HG03354 (cell line): ENCODE results near the gene SERGEF.
"Not testable (repeated sequence)": the region's sequence is repeated elsewhere in the genome, so short reads cannot be mapped to it uniquely, and the experiment has no call there.

Experiments
- ATAC-seq: cut with Tn5 transposase; IDR thresholded peaks from one replicate; pipeline ENCODE4 v1.9.1; 2021; ENCODE audit warnings: mild to moderate bottlenecking; ENCODE audit not compliant: unreplicated experiment, poor library complexity, severe bottlenecking

SERGEF gene

GRCh38 chr11:17877886-17878285 is 135.0 kb downstream of the SERGEF start:
- no peak for ATAC-seq

DNA sequence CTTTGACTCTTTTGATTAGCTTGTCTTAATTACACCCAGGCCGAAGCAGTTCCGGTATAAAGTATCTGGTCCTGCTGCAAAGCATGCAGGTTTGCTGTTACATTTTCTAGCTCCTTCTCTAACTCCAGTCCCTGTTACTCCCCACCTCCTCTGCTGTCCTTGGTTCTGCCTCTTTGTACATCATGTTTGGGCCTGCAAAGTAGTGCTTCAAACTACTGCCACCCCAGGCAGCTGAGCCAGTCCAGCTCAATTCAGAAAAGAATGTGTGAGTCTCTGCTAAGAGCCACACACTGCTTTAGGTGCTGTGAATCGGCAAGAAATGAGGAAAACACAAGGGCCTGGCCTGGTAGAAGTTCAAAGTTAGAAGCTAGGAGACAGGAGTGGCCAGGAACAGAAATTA is 136.0 kb downstream of the SERGEF start:
- no peak for ATAC-seq

DNA sequence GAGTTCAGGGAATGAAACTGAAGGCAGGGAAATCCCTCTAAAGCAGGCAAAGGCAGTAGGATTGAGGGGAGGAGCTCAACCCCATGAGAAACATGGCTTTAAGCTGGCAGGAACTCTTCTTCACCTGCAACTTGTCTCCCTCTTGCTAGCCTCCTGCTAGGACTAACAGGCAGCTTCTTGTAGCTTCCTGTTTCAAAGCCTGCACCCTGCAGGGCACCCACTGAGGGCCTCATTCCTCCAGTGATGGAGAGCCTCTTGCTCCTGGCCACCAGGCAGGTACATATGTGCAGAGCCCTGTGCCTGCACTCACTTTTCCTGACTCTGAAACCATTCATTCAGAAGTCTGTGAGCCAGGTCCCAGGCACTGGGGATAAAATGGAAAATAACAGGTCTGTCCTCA is 137.0 kb downstream of the SERGEF start:
- no peak for ATAC-seq

- no peak for ATAC-seq
Measured at GRCh38 chr11:17873586-17873985, 139.3 kb downstream of the SERGEF start.

DNA sequence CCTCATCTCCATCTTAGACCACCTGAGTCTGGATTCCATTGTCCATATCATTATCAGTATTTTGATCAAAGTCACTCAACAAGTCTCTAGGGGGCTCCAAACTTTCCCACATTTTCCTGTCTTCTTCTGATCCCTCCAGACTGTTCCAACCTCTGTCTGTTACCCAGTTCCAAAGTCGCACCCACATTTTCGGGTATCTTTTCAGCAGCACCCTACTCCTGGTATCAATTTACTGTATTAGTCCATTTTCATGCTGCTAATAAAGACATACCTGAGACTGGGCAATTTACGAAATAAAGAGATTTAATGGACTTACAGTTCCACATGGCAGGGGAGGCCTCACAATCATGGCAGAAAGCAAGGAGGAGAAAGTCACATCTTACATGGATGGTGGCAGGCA is 144.4 kb downstream of the SERGEF start:
- ATAC-seq: not testable (repeated sequence)

DNA sequence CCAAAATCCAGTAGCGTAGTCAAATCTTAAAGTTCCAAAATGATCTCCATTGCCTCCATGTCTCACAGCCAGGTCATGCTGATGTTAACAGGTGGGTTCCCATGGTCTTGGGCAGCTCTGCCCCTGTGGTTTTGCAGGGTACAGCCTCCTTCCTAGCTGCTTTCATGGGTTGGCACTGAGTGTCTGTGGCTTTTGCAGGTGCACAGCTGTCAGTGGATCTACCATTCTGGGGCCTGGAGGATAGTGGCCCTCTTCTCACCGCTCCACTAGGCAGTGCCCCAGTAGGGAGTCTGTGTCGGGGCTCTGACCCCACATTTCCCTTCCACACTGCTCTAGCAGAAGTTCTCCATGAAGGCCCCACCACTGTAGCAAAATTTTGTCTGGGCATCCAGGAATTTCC is 145.5 kb downstream of the SERGEF start:
- ATAC-seq: no peak

DNA sequence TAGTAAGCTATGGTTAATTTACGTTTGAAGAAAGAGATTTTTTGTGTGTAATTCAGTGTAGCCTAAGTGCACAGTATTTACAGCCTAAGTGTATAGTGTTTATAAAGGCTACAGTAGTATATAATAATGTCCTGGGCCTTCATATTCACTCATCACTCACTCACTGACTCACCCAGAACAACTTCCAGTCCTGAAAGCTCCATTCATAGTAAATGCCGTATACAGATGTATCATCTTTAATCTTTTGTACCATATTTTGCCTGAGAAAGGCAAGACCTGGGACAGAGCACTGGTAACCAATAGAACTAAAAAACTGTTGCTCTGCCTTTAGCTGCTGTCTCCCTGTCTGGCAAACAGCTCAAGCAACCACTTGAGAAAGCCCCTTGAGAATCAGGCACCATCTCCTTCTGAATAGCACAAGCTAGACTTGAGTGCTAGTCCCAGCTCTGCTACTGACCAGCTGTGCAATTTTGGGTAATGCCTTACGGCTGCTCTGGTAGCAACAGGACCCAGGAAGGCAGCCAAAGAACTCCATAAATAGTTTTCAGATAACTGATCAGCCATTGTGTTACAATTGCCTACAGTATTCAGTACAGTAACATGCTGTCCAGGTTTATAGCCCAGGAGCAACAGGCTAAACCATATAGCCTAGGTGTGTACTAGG is 146.9 kb downstream of the SERGEF start:
- no peak for ATAC-seq

DNA sequence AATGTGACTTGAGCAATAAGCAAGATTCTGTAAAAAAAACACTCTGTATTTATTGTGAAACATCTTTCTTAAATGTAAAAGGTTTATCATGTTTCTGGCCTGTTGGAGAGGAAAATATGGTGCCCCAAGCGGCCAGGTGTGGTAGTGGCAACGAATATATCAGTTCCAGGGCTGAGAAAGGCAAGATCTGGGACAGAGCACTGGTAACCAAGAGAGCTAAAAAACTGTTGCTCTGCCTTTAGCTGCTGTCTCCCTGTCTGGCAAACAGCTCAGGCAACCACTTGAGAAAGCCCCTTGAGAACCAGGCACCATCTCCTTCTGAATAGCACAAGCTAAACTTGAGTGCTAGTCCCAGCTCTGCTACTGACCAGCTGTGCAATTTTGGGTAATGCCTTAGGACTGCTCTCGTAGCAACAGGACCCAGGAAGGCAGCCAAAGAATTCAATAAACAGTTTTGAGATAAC is 148.3 kb downstream of the SERGEF start:
- ATAC-seq: no peak

DNA sequence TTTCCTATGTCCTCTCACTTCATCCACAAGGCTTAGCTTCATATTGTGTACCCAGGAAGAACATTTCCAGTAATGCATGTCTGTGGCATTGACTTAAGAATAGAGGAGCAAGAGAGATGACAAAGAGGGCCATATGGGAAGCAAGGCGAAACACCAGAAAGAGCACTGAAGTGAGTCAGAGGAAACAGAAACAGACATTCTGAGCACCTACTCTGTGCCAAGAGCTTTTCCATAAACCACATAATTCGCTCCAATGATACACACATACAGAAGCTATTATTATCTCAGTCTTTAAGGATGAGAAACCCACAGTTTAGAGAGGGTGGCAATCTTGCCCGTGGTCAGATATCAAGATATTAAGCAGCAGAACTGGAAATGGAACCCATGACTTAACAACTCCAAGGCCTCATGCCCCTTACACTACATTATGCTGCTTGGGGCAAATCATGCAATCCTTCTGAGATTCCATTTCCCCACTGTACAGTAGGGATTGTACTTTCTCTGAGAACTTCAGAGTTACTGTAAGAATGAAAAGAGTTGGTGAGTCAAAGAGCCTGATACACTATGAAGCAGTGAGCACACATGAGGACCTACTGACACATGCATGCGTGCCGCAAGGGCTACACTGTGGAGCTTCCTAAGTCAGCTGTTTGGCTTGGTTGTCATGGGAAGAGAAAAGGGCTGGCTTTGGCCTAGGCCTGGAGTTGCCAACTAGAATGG is 151.7 kb downstream of the SERGEF start:
- no peak for ATAC-seq

DNA sequence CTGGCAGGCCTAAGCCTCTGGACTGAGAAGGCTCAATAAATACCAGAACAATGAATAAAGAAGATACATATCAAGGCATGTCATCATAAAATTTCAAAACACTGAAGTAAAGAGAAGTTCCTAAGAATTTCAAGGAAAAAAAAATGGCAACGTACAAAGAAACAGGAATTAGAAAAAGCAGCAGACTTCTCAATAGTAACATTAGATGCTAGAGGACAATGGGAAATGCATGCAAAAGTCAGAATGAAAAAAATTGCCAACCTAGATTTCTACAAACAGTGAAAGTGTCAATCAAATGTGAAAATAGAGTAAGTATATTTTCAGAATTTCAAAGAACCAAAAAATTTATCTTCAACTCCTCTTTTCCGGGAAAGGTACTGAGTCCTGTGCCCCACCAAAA is 153.3 kb downstream of the SERGEF start:
- ATAC-seq: no peak

GRCh38 chr11:17855531-17856290 is 157.1 kb downstream of the SERGEF start:
- ATAC-seq: no peak

DNA sequence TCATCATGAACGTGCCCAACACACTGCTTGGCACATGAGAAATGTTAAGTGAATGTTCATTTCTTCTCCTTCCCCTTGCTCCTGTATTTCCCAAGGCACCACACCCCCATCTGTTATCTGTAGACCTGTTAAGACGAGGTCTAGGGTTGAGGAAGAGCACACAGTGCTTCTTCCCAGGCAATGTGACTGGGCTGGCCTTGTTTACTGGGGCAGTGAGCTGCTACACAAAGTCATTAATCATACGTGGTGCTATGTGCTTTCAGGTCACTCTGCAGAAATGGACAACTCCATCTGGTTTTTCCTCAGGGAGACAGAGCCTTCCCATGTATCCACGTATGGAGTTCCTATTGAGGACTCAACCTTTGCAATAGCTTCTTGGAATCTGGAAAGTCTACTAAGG is 159.6 kb downstream of the SERGEF start:
- no peak for ATAC-seq

- no peak for ATAC-seq
Measured at GRCh38 chr11:17852246-17852645, 160.6 kb downstream of the SERGEF start.

GRCh38 chr11:17851697-17852096 is 161.2 kb downstream of the SERGEF start:
- no peak for ATAC-seq

DNA sequence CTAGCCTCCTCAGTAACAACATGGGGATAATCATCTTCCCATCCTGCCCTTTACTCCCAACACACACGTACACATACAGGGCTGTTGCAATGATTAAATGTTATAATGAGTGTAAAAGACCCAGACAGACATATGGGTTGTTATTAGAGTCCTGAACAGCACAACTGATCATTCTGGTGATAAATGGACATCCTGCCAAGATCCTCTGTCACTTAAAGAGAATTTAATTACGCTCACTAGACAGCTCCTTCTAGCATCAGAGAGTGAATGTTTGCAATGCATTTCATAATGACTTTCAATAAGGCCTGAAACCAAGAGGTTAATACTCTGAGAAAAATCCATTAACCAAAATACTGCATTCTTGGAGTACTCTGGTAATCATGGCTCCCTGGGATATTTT is 162.5 kb downstream of the SERGEF start:
- no peak for ATAC-seq

GRCh38 chr11:17848715-17849114 is 164.1 kb downstream of the SERGEF start:
- no peak for ATAC-seq

GRCh38 chr11:17846852-17847453 is 165.9 kb downstream of the SERGEF start:
- no peak for ATAC-seq

- ATAC-seq: no peak
Measured at GRCh38 chr11:17845431-17845881, 167.4 kb downstream of the SERGEF start.

GRCh38 chr11:17840101-17840548 is 172.7 kb downstream of the SERGEF start:
- ATAC-seq: no peak

DNA sequence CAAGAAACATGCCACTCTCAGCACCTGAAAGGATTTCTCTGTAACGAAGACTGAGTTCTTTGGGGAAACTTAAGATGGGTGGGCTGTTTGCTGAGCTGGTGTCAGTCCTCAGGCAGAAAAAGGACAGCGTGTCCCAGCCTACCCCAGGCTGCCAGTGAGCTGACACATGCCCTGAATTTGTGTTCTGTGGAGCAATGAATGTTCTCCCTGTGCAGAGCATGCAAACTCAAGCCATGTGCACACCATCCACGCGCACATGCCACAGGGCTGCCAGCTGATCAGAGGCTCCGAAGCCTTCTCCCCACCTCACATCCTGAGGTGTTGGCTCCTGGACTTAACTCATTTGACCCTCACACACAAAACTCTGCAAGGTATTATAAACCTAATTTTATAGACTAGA is 173.4 kb downstream of the SERGEF start:
- ATAC-seq: no peak
